GM21381 (cell line): ENCODE data around the gene CHRNA9.

Experiments
- ATAC-seq: cut with Tn5 transposase; IDR thresholded peaks from one replicate; pipeline ENCODE4 v1.9.1; 2021; ENCODE audit warnings: mild to moderate bottlenecking, moderate library complexity; ENCODE audit not compliant: unreplicated experiment

Gene CHRNA9

GRCh38 chr4:40308528-40309122 lies 26.5 kb upstream of the CHRNA9 start:
- ATAC-seq = no peak

- peak; percentile 47 for ATAC-seq
These were observed 25.8 kb upstream of the CHRNA9 start for GRCh38 chr4:40309250-40309774.

- ATAC-seq = no peak
These were observed 24.9 kb upstream of the CHRNA9 start for GRCh38 chr4:40310225-40310624.

- ATAC-seq = no peak
These were observed 23.3 kb upstream of the CHRNA9 start for GRCh38 chr4:40311811-40312346.

- no peak for ATAC-seq
These were observed 20.2 kb upstream of the CHRNA9 start for GRCh38 chr4:40314951-40315350.

- ATAC-seq = no peak
These were observed 18.8 kb upstream of the CHRNA9 start for GRCh38 chr4:40316333-40316781.

- ATAC-seq = peak; percentile 60
These were observed 18.1 kb upstream of the CHRNA9 start for GRCh38 chr4:40316782-40317635.

GRCh38 chr4:40317916-40318658 lies 17.0 kb upstream of the CHRNA9 start:
- no peak for ATAC-seq

GRCh38 chr4:40321574-40322275 lies 13.4 kb upstream of the CHRNA9 start:
- ATAC-seq = no peak

GRCh38 chr4:40322811-40323210 lies 12.3 kb upstream of the CHRNA9 start:
- no peak for ATAC-seq

- no peak for ATAC-seq
These were observed 11.3 kb upstream of the CHRNA9 start for GRCh38 chr4:40323866-40324265.

GRCh38 chr4:40325406-40326019 lies 9.6 kb upstream of the CHRNA9 start:
- ATAC-seq = peak; percentile 88

- no peak for ATAC-seq
These were observed 7.8 kb upstream of the CHRNA9 start for GRCh38 chr4:40327340-40327739.

GRCh38 chr4:40328383-40328782 lies 6.8 kb upstream of the CHRNA9 start:
- no peak for ATAC-seq

- no peak for ATAC-seq
These were observed 5.3 kb upstream of the CHRNA9 start for GRCh38 chr4:40329805-40330204.

- ATAC-seq = no peak
These were observed 4.6 kb upstream of the CHRNA9 start for GRCh38 chr4:40330536-40330935.

- no peak for ATAC-seq
These were observed 3.9 kb upstream of the CHRNA9 start for GRCh38 chr4:40331101-40331745.

GRCh38 chr4:40331961-40332360 lies 3.2 kb upstream of the CHRNA9 start:
- no peak for ATAC-seq

- ATAC-seq = no peak
These were observed 1.2 kb upstream of the CHRNA9 start for GRCh38 chr4:40333921-40334352.

- no peak for ATAC-seq
These were observed 377 bp downstream of the CHRNA9 start for GRCh38 chr4:40335525-40335894.
